ENCODE data around the gene ZCCHC4. TPM values are rescaled to one million over a fixed set of nuclear protein-coding genes. Genes with fewer than 3 reads are reported as not detected.

The ZCCHC4 gene
- polyA plus RNA-seq, 1 of the 3 experiments (the other 2 are of a cell fraction): 4.8 TPM

DNA sequence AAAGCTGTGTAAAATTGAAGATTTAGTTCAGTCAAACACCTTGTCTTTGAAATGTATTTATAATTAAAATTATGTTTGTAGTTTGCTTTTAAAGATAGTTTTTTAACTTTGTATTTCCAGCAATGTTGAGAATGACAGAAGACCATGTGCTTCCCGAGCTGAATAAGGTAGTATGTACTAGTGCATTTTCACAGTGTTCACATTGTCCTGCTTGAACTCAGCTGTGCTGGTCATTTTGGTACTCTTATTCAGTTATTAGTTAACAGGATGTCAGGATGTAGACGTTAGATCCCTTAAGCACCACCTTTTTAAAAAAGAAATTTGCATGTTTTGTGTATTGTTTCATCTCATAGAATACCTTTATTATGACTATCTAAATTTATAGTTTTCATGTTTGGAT, 92.9 kb downstream of the ZCCHC4 start:
- 96% methylated on average over 2 of the region's 2 CpGs for WGBS (ENCODE audit: low lambda C conversion rate)
- ChIA-PET POLR2A (no interaction called here), CTCF (interaction anchor here (1.5 to 3.7 kb wide), 3 partner anchors 13 to 362 kb away, joined by 3 to 15 read pairs (median 4); no protein-coding TSS in a partner anchor)
- no peak overlapping the region for H2AFZ ChIP-seq (ENCODE audit: low read depth)
- H3K27ac ChIP-seq (ENCODE audit: low read depth in 2 of 2, low read length in 1 of 2): no peak overlapping the region
- DNase-seq: no peak
- no peaks in the 10 kb centered on the region for H3K27me3 ChIP-seq (ENCODE audit: insufficient read depth)
- TF ChIP-seq TAF1 (IDR thresholded peaks at IDR 0.05; ENCODE audit: borderline replicate concordance, low read depth, low read length) (no peak), CHD2 (IDR thresholded peaks at IDR 0.05; ENCODE audit: low read length, partially characterized antibody) (no peak), ELF1 (IDR thresholded peaks at IDR 0.05) (no peak), FOSL2 (IDR thresholded peaks at IDR 0.05; ENCODE audit: borderline replicate concordance, low read depth) (no peak), NRF1 (IDR thresholded peaks at IDR 0.05; ENCODE audit: low read depth, low read length) (no peak), FOXM1 (IDR thresholded peaks at IDR 0.05; ENCODE audit: low read depth) (no peak), JUND (IDR thresholded peaks at IDR 0.05) (no peak)
- TF ChIP-seq, protein P1, sequence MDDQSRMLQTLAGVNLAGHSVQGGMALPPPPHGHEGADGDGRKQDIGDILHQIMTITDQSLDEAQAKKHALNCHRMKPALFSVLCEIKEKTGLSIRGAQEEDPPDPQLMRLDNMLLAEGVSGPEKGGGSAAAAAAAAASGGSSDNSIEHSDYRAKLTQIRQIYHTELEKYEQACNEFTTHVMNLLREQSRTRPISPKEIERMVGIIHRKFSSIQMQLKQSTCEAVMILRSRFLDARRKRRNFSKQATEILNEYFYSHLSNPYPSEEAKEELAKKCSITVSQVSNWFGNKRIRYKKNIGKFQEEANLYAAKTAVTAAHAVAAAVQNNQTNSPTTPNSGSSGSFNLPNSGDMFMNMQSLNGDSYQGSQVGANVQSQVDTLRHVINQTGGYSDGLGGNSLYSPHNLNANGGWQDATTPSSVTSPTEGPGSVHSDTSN (IDR thresholded peaks at IDR 0.05): no peak
- TF ChIP-seq, protein P2, sequence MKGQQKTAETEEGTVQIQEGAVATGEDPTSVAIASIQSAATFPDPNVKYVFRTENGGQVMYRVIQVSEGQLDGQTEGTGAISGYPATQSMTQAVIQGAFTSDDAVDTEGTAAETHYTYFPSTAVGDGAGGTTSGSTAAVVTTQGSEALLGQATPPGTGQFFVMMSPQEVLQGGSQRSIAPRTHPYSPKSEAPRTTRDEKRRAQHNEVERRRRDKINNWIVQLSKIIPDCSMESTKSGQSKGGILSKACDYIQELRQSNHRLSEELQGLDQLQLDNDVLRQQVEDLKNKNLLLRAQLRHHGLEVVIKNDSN (IDR thresholded peaks at IDR 0.05; ENCODE audit: borderline replicate concordance, low read depth): no peak
- no peaks in the 10 kb centered on the region; a peak in 1 of 4 replicates for H3K4me1 ChIP-seq (ENCODE audit: control insufficient read depth in 1 of 2, insufficient read depth in 2 of 2, low read depth in 1 of 2, low read length in 1 of 2)
- H3K4me3 ChIP-seq (ENCODE audit: low read depth in 2 of 2, low read length in 1 of 2): no peak overlapping the region
- no peaks in the 10 kb centered on the region for H3K9me3 ChIP-seq
- H3K4me2 ChIP-seq: no peak overlapping the region
- no peaks in the 10 kb centered on the region for H3K79me2 ChIP-seq (ENCODE audit: insufficient read depth)
- peaks cover 75 to 84% of the 10 kb centered on the region in 2 experiments for H3K36me3 ChIP-seq (replicated peaks in 1 of 2; ENCODE audit: control insufficient read depth in 1 of 2, insufficient read depth in 2 of 2, low read length in 1 of 2)
- H3K9me2 ChIP-seq: no peaks in the 10 kb centered on the region
- H4K20me1 ChIP-seq (ENCODE audit: insufficient read depth): no peaks in the 10 kb centered on the region
- H3F3A ChIP-seq (replicated peaks; ENCODE audit: insufficient read depth): no peaks in the 10 kb centered on the region
- no peak overlapping the region for H3K9ac ChIP-seq

DNA sequence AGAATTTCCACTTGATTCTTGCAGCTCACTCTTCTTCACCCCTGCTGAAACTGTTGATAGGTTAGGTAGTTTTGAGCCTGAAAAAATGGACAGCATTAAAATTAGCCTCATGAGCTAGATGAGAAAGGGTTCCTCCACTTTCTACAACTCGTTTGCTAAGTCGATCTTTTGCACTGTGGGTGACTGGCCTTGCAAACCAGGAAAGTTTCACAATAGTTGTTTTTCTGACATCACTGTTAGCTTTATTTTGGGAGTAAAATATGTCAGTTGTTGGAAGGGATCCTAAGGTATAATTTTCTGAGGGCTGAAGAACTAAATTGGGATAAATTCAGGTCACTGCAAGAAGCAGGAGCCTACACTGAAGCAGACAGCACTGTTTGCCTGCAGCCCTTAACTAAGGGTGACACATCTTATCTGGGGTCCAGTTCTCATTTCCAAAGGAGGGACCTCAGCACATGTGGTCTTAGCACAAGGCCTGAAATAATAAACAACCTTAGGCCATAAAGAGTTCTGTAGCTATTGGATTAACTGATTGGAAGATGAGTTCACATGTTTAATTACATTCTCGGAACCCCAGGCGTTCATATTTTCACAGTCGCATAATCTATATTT, 93.6 kb downstream of the ZCCHC4 start:
- Histone ChIP-seq H3K9me3 (no peaks in the 10 kb centered on the region), H3F3A (replicated peaks; ENCODE audit: insufficient read depth) (no peaks in the 10 kb centered on the region), H3K4me2 (no peak overlapping the region), H3K27me3 (ENCODE audit: insufficient read depth) (no peaks in the 10 kb centered on the region), H3K79me2 (ENCODE audit: insufficient read depth) (no peaks in the 10 kb centered on the region), H3K4me3 (ENCODE audit: low read depth in 2 of 2, low read length in 1 of 2) (no peak overlapping the region), H3K4me1 (ENCODE audit: control insufficient read depth in 1 of 2, insufficient read depth in 2 of 2, low read depth in 1 of 2, low read length in 1 of 2) (no peaks in the 10 kb centered on the region; a peak in 1 of 4 replicates), H3K9me2 (no peaks in the 10 kb centered on the region), H3K27ac (ENCODE audit: low read depth in 2 of 2, low read length in 1 of 2) (no peak overlapping the region), H3K9ac (no peak overlapping the region), H3K36me3 (replicated peaks in 1 of 2; ENCODE audit: control insufficient read depth in 1 of 2, insufficient read depth in 2 of 2, low read length in 1 of 2) (peaks cover 82 to 91% of the 10 kb centered on the region in 2 experiments), H4K20me1 (ENCODE audit: insufficient read depth) (no peaks in the 10 kb centered on the region), H2AFZ (ENCODE audit: low read depth) (no peak overlapping the region)
- DNase-seq: no peak
- CTCF ChIA-PET: interaction anchor here (1.5 to 3.7 kb wide), 3 partner anchors 14 to 361 kb away, joined by 3 to 15 read pairs (median 4); no protein-coding TSS in a partner anchor
- TF ChIP-seq, protein P3, sequence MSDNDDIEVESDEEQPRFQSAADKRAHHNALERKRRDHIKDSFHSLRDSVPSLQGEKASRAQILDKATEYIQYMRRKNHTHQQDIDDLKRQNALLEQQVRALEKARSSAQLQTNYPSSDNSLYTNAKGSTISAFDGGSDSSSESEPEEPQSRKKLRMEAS (IDR thresholded peaks at IDR 0.05; ENCODE audit: low read depth): no peak
- no peak for TF ChIP-seq FOSL2 (IDR thresholded peaks at IDR 0.05; ENCODE audit: borderline replicate concordance, low read depth)
- no peak for TF ChIP-seq ELF1 (IDR thresholded peaks at IDR 0.05)
- no peak for TF ChIP-seq GATA2 (CRISPR knock-in tag; IDR thresholded peaks at IDR 0.05)
- TF ChIP-seq, protein P2 (IDR thresholded peaks at IDR 0.05; ENCODE audit: borderline replicate concordance, low read depth): no peak
- TF ChIP-seq CHD2 (IDR thresholded peaks at IDR 0.05; ENCODE audit: low read length, partially characterized antibody): no peak
- TF ChIP-seq SMC3 (IDR thresholded peaks at IDR 0.05; ENCODE audit: low read depth, low read length): no peak
- TF ChIP-seq YY1 (IDR thresholded peaks at IDR 0.05; ENCODE audit: low read depth): no peak
- TF ChIP-seq RFX5 (IDR thresholded peaks at IDR 0.05; ENCODE audit: low read length): no peak
- TF ChIP-seq NFIC (IDR thresholded peaks at IDR 0.05; ENCODE audit: borderline replicate concordance): no peak
- no peak for TF ChIP-seq EP300 (IDR thresholded peaks at IDR 0.05; ENCODE audit: borderline replicate concordance in 1 of 2, low read depth in 1 of 2, low read length in 1 of 2)
- no peak for TF ChIP-seq RXRA (IDR thresholded peaks at IDR 0.05; ENCODE audit: borderline replicate concordance, low read depth)
- POLR2A ChIA-PET: no interaction called here
- 100% methylated on average over 5 of the region's 5 CpGs for WGBS (ENCODE audit: low lambda C conversion rate)
